GM12864 (cell line): Measurements from ENCODE around the gene NEURL1.
"Not testable (repeated sequence)": the region's sequence is repeated elsewhere in the genome, so short reads cannot be mapped to it uniquely, and the experiment has no call there.

ENCODE experiments used
- DNase-seq: peaks from one replicate; pipeline ENCODE4 v3.0.0-alpha.2; 2011; ENCODE audit warnings: low read depth
- H3K4me3 ChIP-seq: 2 replicates; pipeline ENCODE4 v1.5.1; 2011; ENCODE audit warnings: mild to moderate bottlenecking, low read depth, low read length, control low read depth
- TF ChIP-seq, protein P1 (sequence below): IDR thresholded peaks from 2 replicates; pipeline ENCODE4 v1.5.1; 2011; ENCODE audit warnings: low read depth, mild to moderate bottlenecking, moderate library complexity, low read length, control low read depth, inconsistent platforms; ENCODE audit errors: missing control alignments

Gene NEURL1

GRCh38 chr10:103501186-103501585, 7.7 kb downstream of the NEURL1 start:
- TF ChIP-seq, protein P1, sequence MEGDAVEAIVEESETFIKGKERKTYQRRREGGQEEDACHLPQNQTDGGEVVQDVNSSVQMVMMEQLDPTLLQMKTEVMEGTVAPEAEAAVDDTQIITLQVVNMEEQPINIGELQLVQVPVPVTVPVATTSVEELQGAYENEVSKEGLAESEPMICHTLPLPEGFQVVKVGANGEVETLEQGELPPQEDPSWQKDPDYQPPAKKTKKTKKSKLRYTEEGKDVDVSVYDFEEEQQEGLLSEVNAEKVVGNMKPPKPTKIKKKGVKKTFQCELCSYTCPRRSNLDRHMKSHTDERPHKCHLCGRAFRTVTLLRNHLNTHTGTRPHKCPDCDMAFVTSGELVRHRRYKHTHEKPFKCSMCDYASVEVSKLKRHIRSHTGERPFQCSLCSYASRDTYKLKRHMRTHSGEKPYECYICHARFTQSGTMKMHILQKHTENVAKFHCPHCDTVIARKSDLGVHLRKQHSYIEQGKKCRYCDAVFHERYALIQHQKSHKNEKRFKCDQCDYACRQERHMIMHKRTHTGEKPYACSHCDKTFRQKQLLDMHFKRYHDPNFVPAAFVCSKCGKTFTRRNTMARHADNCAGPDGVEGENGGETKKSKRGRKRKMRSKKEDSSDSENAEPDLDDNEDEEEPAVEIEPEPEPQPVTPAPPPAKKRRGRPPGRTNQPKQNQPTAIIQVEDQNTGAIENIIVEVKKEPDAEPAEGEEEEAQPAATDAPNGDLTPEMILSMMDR = no peak
- no peak for DNase-seq
- H3K4me3 ChIP-seq = no peak overlapping the region

DNA sequence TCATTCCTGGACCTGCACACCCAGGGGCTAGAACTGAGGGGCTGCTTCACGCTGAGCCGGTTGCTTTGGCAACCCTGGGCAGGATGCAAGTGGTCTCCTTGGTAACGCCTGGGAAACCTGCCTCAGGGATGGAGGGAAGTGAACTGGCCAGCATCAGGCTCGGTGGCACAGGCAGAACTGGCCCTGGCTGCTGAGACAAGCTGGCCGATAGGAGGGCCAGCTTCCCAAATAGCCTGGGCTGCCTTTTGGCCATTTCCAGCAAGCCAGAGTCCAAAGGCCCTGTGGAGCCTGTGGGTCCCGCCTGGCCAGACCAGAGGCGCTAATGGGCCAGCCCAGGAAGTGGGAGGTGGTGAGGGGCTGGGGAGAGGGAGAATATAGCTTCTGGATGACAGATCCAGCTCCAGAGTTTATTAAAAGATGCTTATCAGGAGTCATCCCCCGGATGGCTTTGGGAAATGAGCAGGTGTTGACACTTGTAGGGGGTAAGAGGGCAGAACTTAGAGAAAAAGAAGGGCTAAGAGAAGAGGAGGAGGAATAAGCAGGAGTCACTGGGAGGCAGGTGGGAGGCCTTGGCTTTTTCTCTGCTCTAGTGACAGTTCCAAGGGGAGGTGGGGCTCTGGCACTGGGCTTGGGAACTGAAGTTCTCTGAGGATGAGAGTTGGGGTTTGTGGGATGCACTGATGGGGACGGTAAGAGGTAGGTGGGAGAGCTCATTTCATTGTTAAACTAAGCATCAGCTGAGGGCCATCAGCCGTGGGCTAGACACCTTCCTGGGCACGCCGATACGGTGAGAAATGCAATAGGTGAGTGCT, 9.6 kb downstream of the NEURL1 start:
- TF ChIP-seq, protein P1 = no peak
- H3K4me3 ChIP-seq = no peak overlapping the region
- no peak for DNase-seq

DNA sequence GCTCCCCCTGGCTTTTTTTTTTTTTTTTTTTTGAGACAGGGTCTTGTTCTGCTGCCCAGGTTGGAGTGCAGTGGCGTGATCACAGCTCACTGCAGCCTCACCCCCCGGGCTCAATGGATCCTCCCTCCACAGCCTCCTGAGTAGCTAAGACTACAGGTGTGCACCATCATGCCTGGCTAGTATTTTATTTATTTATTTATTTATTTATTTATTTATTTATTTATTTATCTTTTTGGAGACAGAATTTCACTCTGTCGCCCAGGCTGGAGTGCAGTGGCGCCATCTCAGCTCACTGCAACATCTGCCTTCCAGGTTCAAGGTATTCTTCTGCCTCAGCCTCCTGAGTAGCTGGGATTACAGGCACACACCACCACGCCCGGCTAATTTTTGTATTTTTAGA, 10.3 kb downstream of the NEURL1 start:
- not testable (repeated sequence) for H3K4me3 ChIP-seq, DNase-seq

DNA sequence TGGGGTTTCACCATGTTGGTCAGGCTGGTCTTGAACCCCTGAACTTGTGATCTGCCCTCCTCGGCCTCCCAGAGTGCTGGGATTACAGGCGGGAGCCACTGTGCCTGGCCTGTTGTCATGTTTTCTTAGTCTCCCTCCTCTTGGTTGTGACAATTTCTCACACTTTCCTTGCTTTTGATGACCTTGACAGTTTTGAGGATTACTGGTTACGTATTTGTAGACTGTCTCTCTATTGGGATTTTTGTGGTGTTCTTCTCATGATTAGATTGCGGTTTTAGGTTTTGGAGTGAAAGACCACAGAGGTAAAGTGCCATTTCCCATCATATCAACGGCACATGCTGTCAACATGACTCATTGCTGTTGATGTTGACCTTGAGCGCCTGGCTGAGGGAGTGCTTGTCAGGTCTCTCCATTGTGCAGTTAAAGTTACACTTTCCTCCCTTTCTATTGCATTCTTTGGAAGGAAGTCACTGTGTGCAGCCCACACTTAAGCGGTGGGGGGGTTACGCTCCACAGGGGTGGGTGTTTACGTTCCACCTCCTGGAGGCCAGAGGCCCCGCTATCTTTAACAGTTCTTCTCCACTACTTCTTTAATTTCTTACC, 10.8 kb downstream of the NEURL1 start:
- H3K4me3 ChIP-seq = no peak overlapping the region
- peak; percentile 16 for DNase-seq
- TF ChIP-seq, protein P1 = no peak

DNA sequence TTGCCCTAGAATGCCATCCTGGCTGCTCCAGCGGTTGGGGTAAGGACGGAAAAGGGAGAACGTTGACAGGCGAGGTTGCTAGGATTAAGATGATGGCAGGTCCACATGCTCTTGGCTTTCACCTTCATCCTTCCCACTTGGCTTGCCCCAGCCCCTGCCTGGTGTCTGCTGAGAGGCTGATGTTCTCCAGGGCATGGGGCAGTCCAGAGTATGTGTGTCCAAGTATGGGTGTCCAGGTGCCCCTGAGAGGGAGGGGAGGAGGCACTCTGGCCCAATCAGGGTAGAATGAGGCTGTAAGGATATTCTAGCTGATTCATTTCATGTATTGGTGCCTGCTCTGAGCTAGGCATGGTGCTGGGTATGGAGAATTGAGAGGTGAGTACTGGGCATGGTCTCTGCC, 12.6 kb downstream of the NEURL1 start:
- no peak overlapping the region for H3K4me3 ChIP-seq
- TF ChIP-seq, protein P1 = no peak
- no peak for DNase-seq

GRCh38 chr10:103507235-103508191, 14.0 kb downstream of the NEURL1 start:
- no peak for DNase-seq
- TF ChIP-seq, protein P1 = no peak
- no peak overlapping the region for H3K4me3 ChIP-seq
